GM18909 (cell line): ENCODE results near the gene CYTIP.

Source experiments
- ATAC-seq: cut with Tn5 transposase; IDR thresholded peaks from one replicate; pipeline ENCODE4 v1.9.1; 2021; ENCODE audit warnings: mild to moderate bottlenecking; ENCODE audit not compliant: unreplicated experiment, poor library complexity

CYTIP gene

DNA sequence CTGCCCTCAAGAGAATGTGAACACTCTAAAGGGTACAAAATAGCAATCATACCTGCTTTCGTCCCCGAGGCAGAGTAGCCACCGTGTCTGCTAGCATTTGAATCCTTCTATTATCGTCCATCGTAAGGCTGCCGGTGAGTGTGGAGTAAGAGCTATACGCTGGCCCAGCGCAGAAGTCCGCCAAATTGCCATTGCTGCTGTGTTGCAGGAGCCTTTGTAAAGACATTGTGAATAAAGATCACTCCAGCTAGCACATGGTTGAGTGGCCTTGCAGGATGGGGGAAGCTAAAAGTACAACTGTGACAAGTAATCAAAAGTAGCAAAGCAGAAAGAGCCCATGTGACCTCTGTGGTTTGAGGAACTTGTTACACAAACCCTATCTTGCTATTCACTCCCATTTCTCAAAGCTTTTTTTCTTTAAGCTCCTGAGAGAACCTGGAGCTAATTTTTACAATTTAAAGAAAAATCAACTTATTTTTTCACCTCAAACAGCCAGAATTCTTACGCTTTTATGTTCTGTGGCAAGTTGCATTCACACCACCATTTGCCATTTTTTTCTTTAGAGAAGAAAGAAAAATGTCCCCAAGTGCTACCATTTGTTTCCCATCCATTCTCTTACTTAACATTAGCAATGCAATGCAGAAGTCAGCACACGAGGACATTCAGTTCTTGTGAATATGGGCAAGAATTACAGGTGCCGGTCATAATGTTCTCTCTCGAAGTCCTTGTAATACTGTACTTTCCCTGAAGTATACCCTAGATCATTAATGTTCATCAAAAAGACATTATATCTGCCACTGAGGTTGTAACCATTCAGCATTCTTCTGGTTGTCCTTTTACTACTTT, at the start of gene CYTIP:
TSS of gene CYTIP (minus strand) at position 295 of the 846 bp plus-strand sequence. CDS start at position 226, 69 bp downstream.
- peak; percentile 48 for ATAC-seq

DNA sequence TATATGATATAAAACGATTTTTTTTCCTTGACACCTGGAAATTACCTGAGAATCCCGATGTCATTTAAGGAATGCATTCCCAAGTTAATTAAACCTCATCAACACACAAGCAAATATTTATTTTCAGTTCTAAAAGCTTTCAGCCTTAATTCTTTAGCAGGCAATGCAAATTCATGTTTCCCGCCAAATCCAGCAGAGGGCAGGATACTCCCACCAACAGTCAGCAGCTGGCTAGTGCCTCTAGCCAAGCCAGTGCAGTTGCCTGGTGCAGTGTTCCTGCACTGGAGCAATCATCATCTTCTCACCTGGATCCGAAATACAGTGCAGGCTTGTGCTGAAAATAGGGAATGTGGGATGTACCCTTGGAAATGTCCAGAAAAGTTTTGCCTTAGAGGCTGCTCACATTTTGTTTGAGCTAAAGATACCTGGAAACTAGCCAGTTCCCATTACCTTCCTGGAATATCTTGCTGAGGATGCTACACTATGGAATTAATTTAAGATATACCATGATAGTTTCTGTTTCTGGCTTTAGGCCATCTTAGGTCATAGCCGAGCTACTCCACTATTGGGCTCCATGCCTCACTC, 48.4 kb upstream of the CYTIP start:
- peak; percentile 99 for ATAC-seq

DNA sequence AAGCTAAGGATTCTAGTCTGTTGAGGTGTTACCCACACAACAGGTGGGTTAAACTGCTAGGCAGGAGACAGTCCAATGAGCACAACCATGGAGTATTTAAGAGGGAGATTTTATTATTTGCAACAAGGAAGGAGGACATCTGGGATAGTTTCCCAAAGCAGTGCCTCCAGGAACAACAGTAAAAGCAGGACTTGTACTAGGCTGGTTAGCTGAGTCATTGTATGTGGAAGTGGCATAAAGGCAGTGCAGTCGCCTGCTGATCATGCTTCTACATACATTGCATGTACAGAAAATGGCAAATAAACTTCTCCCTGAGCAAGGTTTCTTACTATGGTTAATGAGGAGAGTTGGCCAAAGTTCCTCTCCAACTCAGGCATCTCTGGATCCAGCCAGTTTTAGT, 46.1 kb upstream of the CYTIP start:
- no peak for ATAC-seq

- ATAC-seq, result no peak
Measured at GRCh38 chr2:157488877-157489276, 45.0 kb upstream of the CYTIP start.

- no peak for ATAC-seq
Measured at GRCh38 chr2:157487747-157488146, 43.9 kb upstream of the CYTIP start.

DNA sequence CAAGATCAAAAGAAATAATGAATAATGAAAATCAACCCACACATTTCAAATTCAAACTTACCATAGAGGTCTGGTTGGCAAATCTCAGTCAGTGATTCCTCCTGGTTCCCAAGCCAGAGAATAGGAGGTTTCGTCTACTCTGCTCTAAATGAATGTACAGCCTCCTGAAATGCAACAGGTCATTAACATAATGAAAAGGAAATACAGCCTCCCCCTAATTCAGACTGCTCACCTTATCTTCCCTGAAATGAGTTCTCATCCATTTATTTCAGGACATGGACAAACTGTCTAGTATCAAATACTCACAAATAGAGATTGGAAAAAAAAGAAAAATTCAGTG, 43.4 kb upstream of the CYTIP start:
- no peak for ATAC-seq

DNA sequence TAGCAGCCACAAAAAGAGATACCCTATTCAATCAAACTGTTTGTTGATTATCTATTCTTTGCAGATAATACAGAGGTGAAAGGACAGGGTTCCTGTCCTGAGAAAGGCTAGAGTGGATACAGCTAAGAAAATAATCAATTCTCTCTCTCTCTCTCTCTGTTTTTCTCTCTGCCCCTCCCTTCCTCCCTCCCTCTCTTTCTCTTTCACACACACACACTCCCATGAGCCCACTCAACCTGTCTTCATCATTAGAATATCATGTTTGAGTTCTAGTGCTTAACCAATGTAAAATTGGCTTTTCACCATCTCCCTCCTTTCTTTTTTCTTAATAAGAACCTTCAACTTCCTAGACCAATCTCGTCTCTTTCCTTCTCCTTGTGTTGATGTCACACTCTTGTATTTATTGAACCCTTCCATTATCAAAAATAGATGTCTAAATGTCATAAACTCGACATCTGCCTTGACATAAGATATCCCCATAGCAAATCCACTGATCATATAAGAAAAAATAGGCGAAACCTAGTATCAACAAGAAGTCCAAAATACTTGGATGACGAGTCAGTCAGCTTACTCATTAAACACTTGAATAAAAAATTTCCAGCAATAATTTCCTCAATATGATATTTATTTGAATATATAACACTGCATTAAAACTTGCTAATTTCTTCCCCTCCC, 42.8 kb upstream of the CYTIP start:
- ATAC-seq, result no peak

GRCh38 chr2:157480182-157480961, 36.5 kb upstream of the CYTIP start:
- peak; percentile 80 for ATAC-seq

DNA sequence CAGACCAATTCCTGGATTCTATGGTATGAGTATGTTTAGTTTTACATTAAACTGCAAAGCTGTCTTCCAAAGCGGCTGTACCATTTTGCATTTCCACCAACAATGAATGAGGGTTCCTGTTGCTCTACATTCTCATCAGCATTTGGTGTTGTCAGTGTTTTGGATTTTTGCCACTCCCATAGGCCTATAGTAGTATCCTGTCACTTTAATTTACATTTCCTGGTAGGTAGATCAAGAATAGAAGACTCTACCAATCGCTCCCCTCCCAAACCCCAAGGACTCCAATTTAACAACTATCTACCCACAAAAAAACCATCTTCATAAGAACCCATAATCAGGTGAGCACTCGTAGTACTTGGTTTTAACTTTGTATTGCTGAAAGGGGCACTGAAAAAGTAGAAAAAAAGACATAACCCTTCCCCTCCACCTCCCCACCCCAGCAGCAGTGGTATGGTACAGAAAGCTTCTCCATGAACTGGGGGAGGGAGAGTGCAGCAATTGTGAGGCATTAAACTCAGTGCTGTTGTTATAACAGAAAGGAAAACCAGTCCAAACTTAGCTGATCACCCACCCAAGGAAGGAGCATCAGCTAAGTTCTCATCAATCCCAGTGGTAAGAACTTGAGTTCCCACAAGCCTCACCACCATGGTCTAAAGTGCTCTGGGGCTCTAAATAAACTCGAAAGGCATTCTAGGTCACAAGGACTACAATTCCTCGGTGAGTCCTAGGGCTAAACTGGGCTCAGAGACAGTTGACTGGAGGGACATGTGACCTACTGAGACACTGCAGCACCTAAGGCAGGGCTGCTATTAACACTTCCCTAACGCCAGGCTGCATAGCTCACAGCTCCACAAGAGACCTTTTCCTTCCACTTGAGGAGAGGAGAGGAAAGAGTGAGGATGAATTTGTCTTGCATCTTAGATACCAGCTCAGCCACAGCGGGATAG, 35.5 kb upstream of the CYTIP start:
- peak; percentile 66 for ATAC-seq

GRCh38 chr2:157477919-157478318, 34.0 kb upstream of the CYTIP start:
- no peak for ATAC-seq

DNA sequence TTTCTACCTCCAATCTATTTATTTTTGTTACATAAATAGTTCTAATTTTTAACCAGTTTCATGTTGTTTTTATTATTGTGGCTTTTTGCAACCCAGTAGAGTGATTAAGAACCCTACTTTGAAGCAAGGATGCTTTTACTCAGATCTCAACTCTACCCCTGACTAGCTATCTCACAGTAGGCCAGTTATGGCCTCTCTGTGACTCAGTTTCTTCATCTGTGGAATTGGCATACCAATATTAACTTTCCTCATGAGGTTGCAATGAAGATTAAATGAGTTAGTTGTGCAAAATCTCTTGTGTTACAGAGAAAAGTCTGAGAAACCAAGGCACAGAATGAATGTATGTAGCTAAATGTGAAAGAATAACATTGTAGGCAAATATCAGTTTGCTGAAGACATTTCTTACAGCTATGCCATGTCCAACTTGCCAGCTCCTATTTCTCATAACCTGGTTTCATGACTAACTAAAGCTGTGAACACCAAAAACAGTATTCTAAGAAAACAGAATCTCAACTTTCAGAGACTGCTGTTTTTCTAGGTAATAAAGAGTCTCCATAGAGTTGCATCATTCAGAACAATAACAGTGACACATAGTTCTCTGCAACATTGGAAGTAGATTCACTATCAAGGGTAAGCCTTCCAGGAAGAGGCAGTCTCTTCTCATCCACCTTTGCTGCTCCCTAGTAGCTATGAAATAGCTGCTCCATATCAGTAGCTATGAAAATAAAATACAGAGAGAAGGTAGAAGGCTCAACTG, 33.2 kb upstream of the CYTIP start:
- no peak for ATAC-seq

DNA sequence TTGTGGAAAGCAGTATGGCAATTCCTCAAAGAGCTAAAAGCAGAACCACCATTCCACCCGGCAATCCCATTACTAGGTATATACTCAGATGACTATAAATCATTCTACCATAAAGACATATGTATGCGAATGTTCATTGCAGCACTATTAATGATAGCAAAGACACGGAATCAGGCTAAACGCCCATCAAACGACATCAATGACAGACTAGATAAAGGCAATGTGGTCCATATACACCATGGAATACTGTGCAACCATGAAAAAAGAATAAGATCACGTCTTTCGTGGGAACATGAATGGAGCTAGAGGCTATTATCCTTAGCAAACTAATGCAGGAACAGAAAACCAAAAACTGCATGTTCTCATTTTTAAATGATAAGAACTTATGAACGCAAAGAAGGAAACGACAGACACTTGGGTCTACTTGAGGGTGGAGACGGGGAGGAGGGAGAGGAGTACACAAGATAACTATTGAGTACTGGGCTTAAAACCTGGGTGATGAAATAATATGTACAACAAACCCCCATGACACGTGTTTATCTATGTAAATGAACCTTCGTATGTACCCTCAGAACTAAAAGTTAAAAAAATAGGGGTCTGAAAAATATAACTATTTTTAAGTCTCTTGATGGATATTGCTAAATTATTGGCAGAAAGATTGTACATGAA, 32.0 kb upstream of the CYTIP start:
- ATAC-seq, result no peak

- ATAC-seq, result no peak
Measured at GRCh38 chr2:157473581-157473980, 29.7 kb upstream of the CYTIP start.

GRCh38 chr2:157471078-157471477, 27.2 kb upstream of the CYTIP start:
- ATAC-seq, result no peak

- ATAC-seq, result peak; percentile 59
Measured at GRCh38 chr2:157470321-157470720, 26.4 kb upstream of the CYTIP start.

DNA sequence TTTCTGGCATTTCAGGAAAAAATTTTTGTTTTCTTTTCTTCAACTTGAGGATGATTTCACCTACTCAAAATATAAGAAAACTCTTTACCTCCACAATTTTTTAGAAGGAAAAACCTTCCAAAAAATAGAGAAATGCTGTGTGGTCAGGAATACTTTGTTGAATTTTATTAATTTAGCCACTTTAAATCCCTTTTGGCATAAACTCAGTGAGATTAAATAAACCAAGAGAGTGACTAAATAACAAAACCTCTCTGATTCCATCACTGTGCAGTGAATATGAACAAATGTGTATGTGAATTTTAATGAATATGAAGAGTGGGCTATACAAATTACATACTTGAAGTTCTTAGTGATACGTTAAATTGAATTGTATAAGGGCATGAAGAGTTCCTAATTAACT, 25.8 kb upstream of the CYTIP start:
- no peak for ATAC-seq

DNA sequence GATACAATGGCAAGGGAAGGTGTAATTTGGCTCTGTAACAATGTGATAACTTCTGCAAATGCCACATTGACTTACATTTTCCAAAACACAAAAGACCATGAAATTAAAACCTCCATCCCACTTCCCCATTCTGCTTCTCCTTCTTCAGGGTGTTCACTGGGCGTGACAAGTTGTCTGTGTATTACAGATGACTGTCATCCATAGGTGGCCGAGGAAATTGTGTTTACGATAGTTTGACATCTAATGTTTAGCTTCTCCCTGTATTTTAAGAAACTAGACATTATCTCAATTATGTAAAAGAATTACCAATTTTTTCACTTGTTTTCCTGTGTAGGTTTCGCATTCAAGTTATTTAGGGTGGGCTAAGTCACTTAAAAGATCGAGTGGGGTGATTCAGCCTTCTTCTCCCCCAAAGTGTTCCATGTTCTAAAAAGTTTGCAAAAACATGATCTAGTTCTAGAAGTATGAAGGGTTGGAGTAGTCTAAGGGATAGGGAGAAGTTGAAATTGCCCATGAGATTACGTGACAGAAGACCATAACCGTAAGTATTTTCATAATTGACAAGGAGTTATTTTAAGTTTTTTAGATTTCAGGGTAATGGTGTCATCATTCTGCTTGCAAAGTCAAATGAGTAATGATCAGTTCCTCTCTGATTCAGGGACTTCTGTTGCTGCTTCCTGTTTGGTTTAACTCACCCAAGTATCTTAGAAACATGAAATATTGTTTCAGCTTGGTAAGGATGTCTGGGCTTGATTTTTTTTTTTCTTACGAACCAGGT, 25.2 kb upstream of the CYTIP start:
- ATAC-seq, result peak; percentile 83

GRCh38 chr2:157466764-157467163, 22.9 kb upstream of the CYTIP start:
- ATAC-seq, result peak; percentile 25
